Lung (tissue), 12 donors: ENCODE data around the gene INHBC. TPM values are rescaled to one million over a fixed set of nuclear protein-coding genes. Genes with fewer than 3 reads are reported as not detected.

Experiments
- ATAC-seq: fragments of 200-7000 bp; cut with Tn5 transposase; one replicate; pipeline ENCODE4 v1.9.1; 2020; ENCODE audit warnings: moderate number of reproducible peaks; ENCODE audit not compliant: insufficient read depth, low FRiP score
- DNase-seq, 3 donors: peaks; one replicate each; pipeline ENCODE4 v3.0.0-alpha.2; 2013 to 2017
- H3K27ac ChIP-seq, 2 donors: one replicate each; pipeline ENCODE4 v1.5.1; 2013; ENCODE audit warnings: mild to moderate bottlenecking in 2 of 2, moderate library complexity in 2 of 2, control low read depth in 1 of 2, inconsistent platforms in 1 of 2, low read depth in 1 of 2, low read length in 1 of 2
- H3K27me3 ChIP-seq, 3 donors: one replicate each; pipeline ENCODE4 v1.5.1; 2013; ENCODE audit warnings: low read length in 2 of 3; ENCODE audit not compliant: control insufficient read depth in 3 of 3, insufficient read depth in 3 of 3
- H3K36me3 ChIP-seq, 4 donors: one replicate each; pipeline ENCODE4 v1.5.1; 2013; ENCODE audit warnings: low read length in 4 of 4, mild to moderate bottlenecking in 1 of 4, moderate library complexity in 1 of 4; ENCODE audit not compliant: control insufficient read depth in 4 of 4, insufficient read depth in 4 of 4
- H3K4me1 ChIP-seq, 5 donors: one replicate each; pipeline ENCODE4 v1.5.1; 2013; ENCODE audit warnings: low read length in 5 of 5, mild to moderate bottlenecking in 2 of 5, moderate library complexity in 1 of 5; ENCODE audit not compliant: control insufficient read depth in 5 of 5, insufficient read depth in 5 of 5
- H3K4me3 ChIP-seq: one replicate; pipeline ENCODE4 v1.5.1; 2013; ENCODE audit warnings: mild to moderate bottlenecking, control low read depth, moderate library complexity
- H3K9ac ChIP-seq, 2 donors: one replicate each; pipeline ENCODE4 v1.5.1; 2013; ENCODE audit warnings: low read length in 2 of 2, control low read depth in 1 of 2; ENCODE audit not compliant: insufficient read depth in 1 of 2
- H3K9me3 ChIP-seq, 4 donors: one replicate each; pipeline ENCODE4 v1.5.1; 2013; ENCODE audit warnings: low read length in 3 of 4, mild to moderate bottlenecking in 1 of 4, moderate library complexity in 1 of 4; ENCODE audit not compliant: control insufficient read depth in 4 of 4, insufficient read depth in 3 of 4
- CTCF ChIP-seq: IDR thresholded peaks from 2 replicates; pipeline ENCODE4 v1.5.1; 2012; ENCODE audit warnings: mild to moderate bottlenecking; ENCODE audit errors: control extremely low read depth, extremely low read depth
- WGBS, 2 donors: extraction: QIAGEN DNeasy Blood & Tissue Kit; methylation state at CpG; one replicate each; pipeline ENCODE4 v1.1.7; 2013; 5-methylcytosine and 5-hydroxymethylcytosine counted together
- polyA plus RNA-seq, 2 donors: library from polyadenylated mRNA; stranded (reverse); fragments of 200-250 nt; gene quantifications; one replicate each; pipeline ENCODE4 v1.2.1, GENCODE V29; 2013
- total RNA-seq, 2 donors: library from RNA; depleted of rRNA in 1 of 2; stranded (reverse); fragments of >200 nt in 1 of 2; gene quantifications; one replicate each; pipeline ENCODE4 v1.2.1, GENCODE V29; 2014 to 2021
- donor health status: control.
- donor health status: control.
- donor health status: Bipolar disorder and iron deficiency.
- donor health status: healthy.
- donor health status: DM: yes; HTN: yes; CAD: no.

Gene INHBC
- total and polyA plus RNA-seq, 4 donors: 0.02 TPM; not detected in 3

GRCh38 chr12:57416039-57416996, 18.3 kb upstream of the INHBC start:
- TF ChIP-seq CTCF: no peak
- 92 to 97% methylated on average over 8 of the region's 8 CpGs for WGBS, 2 donors
- H3K27me3 ChIP-seq: no peaks in the 10 kb centered on the region
- no peak overlapping the region for H3K9ac ChIP-seq
- ATAC-seq (no peak), DNase-seq (no peak)
- peaks cover 2 to 4% (median 3%) of the 10 kb centered on the region in 4 donors for H3K36me3 ChIP-seq
- H3K9me3 ChIP-seq: no peaks in the 10 kb centered on the region
- peaks cover 0 to 11% (median 0%) of the 10 kb centered on the region in 5 donors for H3K4me1 ChIP-seq
- H3K4me3 ChIP-seq: no peak overlapping the region
- no peak overlapping the region for H3K27ac ChIP-seq

GRCh38 chr12:57418255-57418654, 16.3 kb upstream of the INHBC start:
- Histone ChIP-seq H3K4me3 (no peak overlapping the region), H3K36me3 (peaks cover 3 to 8% (median 8%) of the 10 kb centered on the region in 4 donors), H3K27me3 (no peaks in the 10 kb centered on the region), H3K9me3 (no peaks in the 10 kb centered on the region), H3K4me1 (peaks cover 0 to 11% (median 0%) of the 10 kb centered on the region in 5 donors), H3K27ac (peak overlapping the region in 1 of 2 donors; percentile 10), H3K9ac (no peak overlapping the region)
- ATAC-seq (no peak), DNase-seq (no peak)
- TF ChIP-seq CTCF: no peak
- 91% methylated on average over 9 of the region's 9 CpGs for WGBS, 2 donors

- no peak overlapping the region for H3K4me3 ChIP-seq
- H3K9ac ChIP-seq: no peak overlapping the region
- TF ChIP-seq CTCF: no peak
- peaks cover 3 to 10% (median 8%) of the 10 kb centered on the region in 4 donors for H3K36me3 ChIP-seq
- no peaks in the 10 kb centered on the region for H3K27me3 ChIP-seq
- peaks cover 0 to 11% (median 0%) of the 10 kb centered on the region in 5 donors for H3K4me1 ChIP-seq
- no peak overlapping the region for H3K27ac ChIP-seq
- no peak for ATAC-seq
- 94 to 99% methylated on average over 2 of the region's 2 CpGs for WGBS, 2 donors
- DNase-seq: no peak
- H3K9me3 ChIP-seq: no peaks in the 10 kb centered on the region
Measured at GRCh38 chr12:57419495-57419894, 15.1 kb upstream of the INHBC start.
